Measurements from ENCODE around the gene SORCS2. TPM values are rescaled to one million over a fixed set of nuclear protein-coding genes. Genes with fewer than 3 reads are reported as not detected.

The SORCS2 gene
- total and polyA plus RNA-seq, 4 donors = 0.05 to 8.4 (median 1.8) TPM

GRCh38 chr4:7501314-7501713, 309.0 kb downstream of the SORCS2 start:
- ATAC-seq (ENCODE audit: low FRiP score) (no peak), DNase-seq (no peak)
- H3K4me3 ChIP-seq (ENCODE audit: low read length in 2 of 2) = no peak overlapping the region
- no peaks in the 10 kb centered on the region for H3K9me3 ChIP-seq (ENCODE audit: control insufficient read depth, low read length)
- H3K27ac ChIP-seq (ENCODE audit: low read depth in 1 of 2, low read length in 2 of 2) = no peak overlapping the region
- 42 to 54% methylated on average over 11 of the region's 11 CpGs for WGBS, 2 donors
- no peaks in the 10 kb centered on the region for H3K36me3 ChIP-seq (ENCODE audit: control insufficient read depth in 1 of 2, insufficient read depth in 2 of 2, low read length in 1 of 2)
- H3K4me1 ChIP-seq (ENCODE audit: control insufficient read depth in 1 of 2, insufficient read depth in 2 of 2, low read length in 2 of 2) = no peaks in the 10 kb centered on the region
- no peaks in the 10 kb centered on the region for H3K27me3 ChIP-seq (ENCODE audit: control insufficient read depth in 1 of 2, insufficient read depth in 2 of 2, low read length in 1 of 2)
- intact Hi-C loops (cut with DNase I) = no loop called here

DNA sequence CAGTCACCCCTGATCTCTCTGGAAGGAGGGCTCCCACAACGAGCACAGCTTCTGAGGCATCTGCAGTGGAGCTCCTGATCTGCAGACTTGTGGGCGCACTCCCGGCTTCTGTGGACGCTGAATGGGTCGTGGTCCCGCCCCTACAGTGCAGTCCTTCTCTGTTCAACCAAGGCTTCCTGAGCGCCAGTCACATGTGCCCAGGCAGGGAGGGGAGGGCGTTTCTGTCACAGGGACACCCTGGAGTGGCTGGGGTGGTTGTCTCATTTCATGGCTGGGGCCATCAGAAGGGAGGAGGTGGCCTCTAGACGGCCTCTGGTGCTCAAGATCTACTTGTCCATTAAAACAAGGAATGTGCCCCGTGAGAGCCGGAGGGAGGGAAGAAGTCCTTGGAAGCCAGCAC, 309.5 kb downstream of the SORCS2 start:
- intact Hi-C loops (cut with DNase I) = no loop called here
- H3K9me3 ChIP-seq (ENCODE audit: control insufficient read depth, low read length) = no peaks in the 10 kb centered on the region
- WGBS, 2 donors = 81 to 83% methylated on average over 11 of the region's 11 CpGs
- H3K4me3 ChIP-seq (ENCODE audit: low read length in 2 of 2) = no peak overlapping the region
- DNase-seq = no peak
- no peaks in the 10 kb centered on the region for H3K4me1 ChIP-seq (ENCODE audit: control insufficient read depth in 1 of 2, insufficient read depth in 2 of 2, low read length in 2 of 2)
- no peak for ATAC-seq (ENCODE audit: low FRiP score)
- no peaks in the 10 kb centered on the region for H3K36me3 ChIP-seq (ENCODE audit: control insufficient read depth in 1 of 2, insufficient read depth in 2 of 2, low read length in 1 of 2)
- no peaks in the 10 kb centered on the region for H3K27me3 ChIP-seq (ENCODE audit: control insufficient read depth in 1 of 2, insufficient read depth in 2 of 2, low read length in 1 of 2)
- no peak overlapping the region for H3K27ac ChIP-seq (ENCODE audit: low read depth in 1 of 2, low read length in 2 of 2)

GRCh38 chr4:7503559-7504249, 311.4 kb downstream of the SORCS2 start:
- WGBS, 2 donors = 85 to 86% methylated on average over 15 of the region's 15 CpGs
- DNase-seq (no peak), ATAC-seq (ENCODE audit: low FRiP score) (no peak)
- H3K27me3 ChIP-seq (ENCODE audit: control insufficient read depth in 1 of 2, insufficient read depth in 2 of 2, low read length in 1 of 2) = no peaks in the 10 kb centered on the region
- no peaks in the 10 kb centered on the region for H3K36me3 ChIP-seq (ENCODE audit: control insufficient read depth in 1 of 2, insufficient read depth in 2 of 2, low read length in 1 of 2)
- H3K4me1 ChIP-seq (ENCODE audit: control insufficient read depth in 1 of 2, insufficient read depth in 2 of 2, low read length in 2 of 2) = no peaks in the 10 kb centered on the region
- no peak overlapping the region for H3K4me3 ChIP-seq (ENCODE audit: low read length in 2 of 2)
- no peaks in the 10 kb centered on the region for H3K9me3 ChIP-seq (ENCODE audit: control insufficient read depth, low read length)
- intact Hi-C loops (cut with DNase I) = no loop called here
- H3K27ac ChIP-seq (ENCODE audit: low read depth in 1 of 2, low read length in 2 of 2) = no peak overlapping the region

DNA sequence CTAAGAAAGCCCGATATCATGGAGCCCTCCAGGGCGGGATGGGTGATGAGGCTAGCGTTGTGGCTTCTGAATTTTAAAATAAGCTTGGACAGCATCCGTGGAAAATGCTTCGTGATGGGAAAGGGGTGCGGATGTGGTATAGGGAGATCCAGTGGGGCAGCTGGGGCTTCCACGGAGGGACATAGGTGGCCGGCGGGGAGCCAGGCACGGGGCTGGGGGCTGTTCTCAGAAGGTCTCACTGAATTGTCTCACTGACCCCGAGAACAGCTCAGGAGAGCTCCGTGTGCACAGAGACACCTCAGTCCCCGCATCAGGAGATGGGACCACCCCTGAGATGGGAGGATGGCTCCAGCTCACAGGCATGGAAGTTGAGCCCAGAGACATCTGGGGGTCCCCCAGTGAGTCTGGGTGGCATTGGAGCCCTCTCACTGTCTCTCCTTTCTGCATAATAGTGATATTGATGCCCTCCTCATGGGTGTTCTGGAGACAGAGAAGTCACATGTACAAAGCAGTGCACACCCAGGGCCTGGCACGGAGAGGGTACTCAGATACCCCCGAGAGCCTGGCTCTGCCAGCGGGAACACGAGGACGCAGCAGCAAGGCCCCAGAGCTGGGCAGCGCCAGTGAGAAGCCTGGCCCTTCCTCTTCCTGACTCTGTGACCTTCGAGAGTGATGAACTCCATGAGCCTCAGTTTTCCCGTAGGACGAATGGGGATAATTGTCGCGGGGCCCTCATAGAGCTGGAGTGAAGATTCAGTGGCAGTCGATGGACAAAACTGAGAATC, 313.0 kb downstream of the SORCS2 start:
- H3K36me3 ChIP-seq (ENCODE audit: control insufficient read depth in 1 of 2, insufficient read depth in 2 of 2, low read length in 1 of 2) = no peaks in the 10 kb centered on the region
- no peaks in the 10 kb centered on the region for H3K4me1 ChIP-seq (ENCODE audit: control insufficient read depth in 1 of 2, insufficient read depth in 2 of 2, low read length in 2 of 2)
- H3K27me3 ChIP-seq (ENCODE audit: control insufficient read depth in 1 of 2, insufficient read depth in 2 of 2, low read length in 1 of 2) = no peaks in the 10 kb centered on the region
- H3K27ac ChIP-seq (ENCODE audit: low read depth in 1 of 2, low read length in 2 of 2) = no peak overlapping the region
- H3K4me3 ChIP-seq (ENCODE audit: low read length in 2 of 2) = no peak overlapping the region
- intact Hi-C loops (cut with DNase I) = no loop called here
- WGBS, 2 donors = 97% methylated on average over 25 of the region's 25 CpGs
- H3K9me3 ChIP-seq (ENCODE audit: control insufficient read depth, low read length) = no peaks in the 10 kb centered on the region
- ATAC-seq (ENCODE audit: low FRiP score) (no peak), DNase-seq (no peak)

DNA sequence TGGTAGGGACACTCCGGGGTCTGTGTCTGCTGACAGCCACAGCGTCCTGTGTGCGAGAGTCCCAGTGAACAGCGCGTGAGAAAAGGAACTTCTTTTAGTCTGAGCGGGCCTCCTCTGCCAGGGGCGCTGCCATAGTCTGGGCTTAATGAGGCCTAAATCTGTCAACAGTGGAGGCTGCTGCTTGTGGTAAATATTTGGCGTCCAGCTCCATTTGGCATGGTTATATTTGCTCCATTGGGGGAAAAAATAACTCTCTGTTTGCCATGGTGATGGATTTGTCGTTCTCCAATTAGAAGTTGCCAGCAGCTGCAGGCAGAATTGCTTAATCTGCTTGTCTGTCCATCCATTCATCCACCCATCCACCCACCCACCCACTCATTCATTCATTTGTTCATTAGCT, 313.8 kb downstream of the SORCS2 start:
- H3K27me3 ChIP-seq (ENCODE audit: control insufficient read depth in 1 of 2, insufficient read depth in 2 of 2, low read length in 1 of 2) = no peaks in the 10 kb centered on the region
- WGBS, 2 donors = 86 to 88% methylated on average over 9 of the region's 9 CpGs
- ATAC-seq (ENCODE audit: low FRiP score) (no peak), DNase-seq (no peak)
- no peaks in the 10 kb centered on the region for H3K4me1 ChIP-seq (ENCODE audit: control insufficient read depth in 1 of 2, insufficient read depth in 2 of 2, low read length in 2 of 2)
- no peaks in the 10 kb centered on the region for H3K9me3 ChIP-seq (ENCODE audit: control insufficient read depth, low read length)
- no peak overlapping the region for H3K4me3 ChIP-seq (ENCODE audit: low read length in 2 of 2)
- intact Hi-C loops (cut with DNase I) = no loop called here
- no peak overlapping the region for H3K27ac ChIP-seq (ENCODE audit: low read depth in 1 of 2, low read length in 2 of 2)
- no peaks in the 10 kb centered on the region for H3K36me3 ChIP-seq (ENCODE audit: control insufficient read depth in 1 of 2, insufficient read depth in 2 of 2, low read length in 1 of 2)

GRCh38 chr4:7506572-7506971, 314.2 kb downstream of the SORCS2 start:
- ATAC-seq (ENCODE audit: low FRiP score) (no peak), DNase-seq (no peak)
- no peaks in the 10 kb centered on the region for H3K36me3 ChIP-seq (ENCODE audit: control insufficient read depth in 1 of 2, insufficient read depth in 2 of 2, low read length in 1 of 2)
- 85 to 89% methylated on average over 3 of the region's 3 CpGs for WGBS, 2 donors
- no peak overlapping the region for H3K4me3 ChIP-seq (ENCODE audit: low read length in 2 of 2)
- no peak overlapping the region for H3K27ac ChIP-seq (ENCODE audit: low read depth in 1 of 2, low read length in 2 of 2)
- no peaks in the 10 kb centered on the region for H3K4me1 ChIP-seq (ENCODE audit: control insufficient read depth in 1 of 2, insufficient read depth in 2 of 2, low read length in 2 of 2)
- H3K9me3 ChIP-seq (ENCODE audit: control insufficient read depth, low read length) = no peaks in the 10 kb centered on the region
- H3K27me3 ChIP-seq (ENCODE audit: control insufficient read depth in 1 of 2, insufficient read depth in 2 of 2, low read length in 1 of 2) = no peaks in the 10 kb centered on the region
- intact Hi-C loops (cut with DNase I) = no loop called here

- no peaks in the 10 kb centered on the region for H3K9me3 ChIP-seq (ENCODE audit: control insufficient read depth, low read length)
- H3K4me3 ChIP-seq (ENCODE audit: low read length in 2 of 2) = no peak overlapping the region
- DNase-seq (no peak), ATAC-seq (ENCODE audit: low FRiP score) (no peak)
- WGBS, 2 donors = 6% methylated on average over 11 of the region's 11 CpGs
- H3K4me1 ChIP-seq (ENCODE audit: control insufficient read depth in 1 of 2, insufficient read depth in 2 of 2, low read length in 2 of 2) = no peaks in the 10 kb centered on the region
- intact Hi-C loops (cut with DNase I) = no loop called here
- no peaks in the 10 kb centered on the region for H3K36me3 ChIP-seq (ENCODE audit: control insufficient read depth in 1 of 2, insufficient read depth in 2 of 2, low read length in 1 of 2)
- H3K27ac ChIP-seq (ENCODE audit: low read depth in 1 of 2, low read length in 2 of 2) = no peak overlapping the region
- H3K27me3 ChIP-seq (ENCODE audit: control insufficient read depth in 1 of 2, insufficient read depth in 2 of 2, low read length in 1 of 2) = no peaks in the 10 kb centered on the region
Measured at GRCh38 chr4:7507381-7507780, 315.0 kb downstream of the SORCS2 start.

- Histone ChIP-seq H3K36me3 (ENCODE audit: control insufficient read depth in 1 of 2, insufficient read depth in 2 of 2, low read length in 1 of 2) (no peaks in the 10 kb centered on the region), H3K9me3 (ENCODE audit: control insufficient read depth, low read length) (no peaks in the 10 kb centered on the region), H3K27me3 (ENCODE audit: control insufficient read depth in 1 of 2, insufficient read depth in 2 of 2, low read length in 1 of 2) (no peaks in the 10 kb centered on the region), H3K4me3 (ENCODE audit: low read length in 2 of 2) (no peak overlapping the region), H3K4me1 (ENCODE audit: control insufficient read depth in 1 of 2, insufficient read depth in 2 of 2, low read length in 2 of 2) (no peaks in the 10 kb centered on the region), H3K27ac (ENCODE audit: low read depth in 1 of 2, low read length in 2 of 2) (no peak overlapping the region)
- 87 to 89% methylated on average over 27 of the region's 27 CpGs for WGBS, 2 donors
- intact Hi-C loops (cut with DNase I) = no loop called here
- DNase-seq (no peak), ATAC-seq (ENCODE audit: low FRiP score) (no peak)
Measured at GRCh38 chr4:7510066-7510465, 317.7 kb downstream of the SORCS2 start.

DNA sequence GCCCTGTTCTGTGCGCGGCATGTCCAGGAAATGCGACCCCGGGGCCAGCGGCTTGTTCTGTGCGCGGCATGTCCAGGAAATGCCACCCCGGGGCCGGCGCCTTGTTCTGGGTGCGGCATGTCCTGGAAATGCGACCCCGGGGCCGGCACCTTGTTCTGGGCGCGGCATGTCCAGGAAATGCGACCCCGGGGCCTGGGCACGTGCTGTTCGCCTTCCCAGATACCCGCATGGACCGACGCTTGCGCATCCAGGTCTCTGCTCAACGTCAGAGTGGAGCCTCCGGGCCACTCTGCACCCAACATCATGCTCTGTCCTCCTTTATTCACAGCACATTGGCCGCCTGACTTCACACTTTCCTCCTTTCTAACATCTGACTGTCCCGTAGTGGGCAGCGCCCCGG, 318.2 kb downstream of the SORCS2 start:
- no peak overlapping the region for H3K4me3 ChIP-seq (ENCODE audit: low read length in 2 of 2)
- H3K36me3 ChIP-seq (ENCODE audit: control insufficient read depth in 1 of 2, insufficient read depth in 2 of 2, low read length in 1 of 2) = no peaks in the 10 kb centered on the region
- no peaks in the 10 kb centered on the region for H3K4me1 ChIP-seq (ENCODE audit: control insufficient read depth in 1 of 2, insufficient read depth in 2 of 2, low read length in 2 of 2)
- no peak for DNase-seq
- H3K27ac ChIP-seq (ENCODE audit: low read depth in 1 of 2, low read length in 2 of 2) = no peak overlapping the region
- H3K27me3 ChIP-seq (ENCODE audit: control insufficient read depth in 1 of 2, insufficient read depth in 2 of 2, low read length in 1 of 2) = no peaks in the 10 kb centered on the region
- H3K9me3 ChIP-seq (ENCODE audit: control insufficient read depth, low read length) = no peaks in the 10 kb centered on the region
- WGBS, 2 donors = 86 to 90% methylated on average over 30 of the region's 30 CpGs
- no peak for ATAC-seq (ENCODE audit: low FRiP score)
- intact Hi-C loops (cut with DNase I) = no loop called here

Data from aorta (tissue), 5 donors.